ENCODE data around the gene CENPN. TPM values are rescaled to one million over a fixed set of nuclear protein-coding genes. Genes with fewer than 3 reads are reported as not detected.

The CENPN gene
- total and polyA plus RNA-seq, 2 of the 8 experiments (the other 6 are each of a cell fraction or from before 2014, with no cell fraction given): 32.8 to 67.0 TPM

DNA sequence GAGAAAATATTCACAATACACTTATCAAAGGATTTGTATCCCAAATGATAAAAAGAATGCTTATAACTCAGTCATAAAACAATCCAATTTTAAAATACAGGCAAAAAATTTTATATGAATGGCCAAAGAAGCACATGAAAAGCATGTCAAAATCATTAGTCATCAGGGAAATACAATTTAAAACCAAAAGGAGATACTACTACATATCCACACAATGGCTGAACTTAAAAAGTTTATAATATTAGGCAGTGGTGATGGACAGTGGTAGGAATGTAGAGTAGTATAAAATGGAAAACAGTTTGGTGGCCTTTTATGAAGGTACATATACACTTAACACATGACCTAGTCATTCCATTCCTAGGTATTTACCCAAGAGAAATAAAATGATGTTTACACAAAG lies 12.6 kb upstream of the CENPN start:
- H3K9ac ChIP-seq (replicated peaks in 1 of 4; ENCODE audit: extremely low read depth in 1 of 4, low read depth in 3 of 4, low read length in 3 of 4): no peak overlapping the region
- H3K27ac ChIP-seq (ENCODE audit: low read depth, low read length): no peak overlapping the region
- POLR2A ChIA-PET (ENCODE audit: partially characterized antibody): interaction anchor here (1.5 kb wide), 1 partner anchor 41 kb away, joined by 3 read pairs; the partner anchor contains the start of gene ATMIN
- TF ChIP-seq, protein P1, sequence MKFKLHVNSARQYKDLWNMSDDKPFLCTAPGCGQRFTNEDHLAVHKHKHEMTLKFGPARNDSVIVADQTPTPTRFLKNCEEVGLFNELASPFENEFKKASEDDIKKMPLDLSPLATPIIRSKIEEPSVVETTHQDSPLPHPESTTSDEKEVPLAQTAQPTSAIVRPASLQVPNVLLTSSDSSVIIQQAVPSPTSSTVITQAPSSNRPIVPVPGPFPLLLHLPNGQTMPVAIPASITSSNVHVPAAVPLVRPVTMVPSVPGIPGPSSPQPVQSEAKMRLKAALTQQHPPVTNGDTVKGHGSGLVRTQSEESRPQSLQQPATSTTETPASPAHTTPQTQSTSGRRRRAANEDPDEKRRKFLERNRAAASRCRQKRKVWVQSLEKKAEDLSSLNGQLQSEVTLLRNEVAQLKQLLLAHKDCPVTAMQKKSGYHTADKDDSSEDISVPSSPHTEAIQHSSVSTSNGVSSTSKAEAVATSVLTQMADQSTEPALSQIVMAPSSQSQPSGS (IDR thresholded peaks at IDR 0.05; ENCODE audit: low read length): no peak
- no peak for TF ChIP-seq SIN3A (conservative IDR thresholded peaks at IDR 0.05 in 1 of 2, IDR thresholded peaks at IDR 0.05 in 1 of 2; ENCODE audit: low read depth in 1 of 2, low read length in 2 of 2)
- TF ChIP-seq YY1 (IDR thresholded peaks at IDR 0.05; ENCODE audit: low read depth, low read length): no peak
- no peak for TF ChIP-seq CHD1 (IDR thresholded peaks at IDR 0.05; ENCODE audit: low read depth, low read length)
- TF ChIP-seq PHF8 (conservative IDR thresholded peaks at IDR 0.05; ENCODE audit: low read depth, low read length): no peak
- TF ChIP-seq, protein P2, sequence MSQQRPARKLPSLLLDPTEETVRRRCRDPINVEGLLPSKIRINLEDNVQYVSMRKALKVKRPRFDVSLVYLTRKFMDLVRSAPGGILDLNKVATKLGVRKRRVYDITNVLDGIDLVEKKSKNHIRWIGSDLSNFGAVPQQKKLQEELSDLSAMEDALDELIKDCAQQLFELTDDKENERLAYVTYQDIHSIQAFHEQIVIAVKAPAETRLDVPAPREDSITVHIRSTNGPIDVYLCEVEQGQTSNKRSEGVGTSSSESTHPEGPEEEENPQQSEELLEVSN (IDR thresholded peaks at IDR 0.05): no peak
- no peak for TF ChIP-seq EZH2 (IDR thresholded peaks at IDR 0.05; ENCODE audit: low read depth, low read length, severe bottlenecking)
- TF ChIP-seq NRF1 (IDR thresholded peaks at IDR 0.05; ENCODE audit: low read depth, low read length): no peak
- TF ChIP-seq SUZ12 (IDR thresholded peaks at IDR 0.05; ENCODE audit: low read length): no peak
- TF ChIP-seq, protein P3, sequence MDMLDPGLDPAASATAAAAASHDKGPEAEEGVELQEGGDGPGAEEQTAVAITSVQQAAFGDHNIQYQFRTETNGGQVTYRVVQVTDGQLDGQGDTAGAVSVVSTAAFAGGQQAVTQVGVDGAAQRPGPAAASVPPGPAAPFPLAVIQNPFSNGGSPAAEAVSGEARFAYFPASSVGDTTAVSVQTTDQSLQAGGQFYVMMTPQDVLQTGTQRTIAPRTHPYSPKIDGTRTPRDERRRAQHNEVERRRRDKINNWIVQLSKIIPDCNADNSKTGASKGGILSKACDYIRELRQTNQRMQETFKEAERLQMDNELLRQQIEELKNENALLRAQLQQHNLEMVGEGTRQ (IDR thresholded peaks at IDR 0.05; ENCODE audit: low read length): no peak
- TF ChIP-seq RFX5 (IDR thresholded peaks at IDR 0.05; ENCODE audit: borderline replicate concordance, low read depth, low read length): no peak

More for the DNA sequence above, 12.6 kb upstream of the CENPN start:
- H3K4me1 ChIP-seq (replicated peaks in 1 of 4; ENCODE audit: control insufficient read depth in 3 of 4, insufficient read depth in 4 of 4, low read length in 3 of 4): no peaks in the 10 kb centered on the region
- peaks cover 4 to 7% of the 10 kb centered on the region in 2 experiments for H4K20me1 ChIP-seq (replicated peaks in 1 of 2; ENCODE audit: control insufficient read depth in 1 of 2, insufficient read depth in 2 of 2, low read length in 2 of 2)
- H3K56ac ChIP-seq (replicated peaks; ENCODE audit: insufficient read length, low read depth, low read length): no peak overlapping the region
- H4K91ac ChIP-seq (replicated peaks; ENCODE audit: insufficient read length, low read length): no peak overlapping the region
- no peak overlapping the region for H2AFZ ChIP-seq (ENCODE audit: low read length)
- H2BK20ac ChIP-seq (ENCODE audit: low read length): no peak overlapping the region
- no peak overlapping the region for H3K4me2 ChIP-seq (ENCODE audit: insufficient read depth in 1 of 2, low read depth in 2 of 2, low read length in 2 of 2)
- no peak overlapping the region for H2AK5ac ChIP-seq (ENCODE audit: low read depth, low read length)
- no peak overlapping the region for H3K14ac ChIP-seq (ENCODE audit: insufficient read length)
- H3K4ac ChIP-seq (replicated peaks; ENCODE audit: insufficient read length, low read depth, low read length): no peak overlapping the region
- no peak overlapping the region for H2BK5ac ChIP-seq (ENCODE audit: low read depth, low read length)
- no peak overlapping the region for H4K5ac ChIP-seq (ENCODE audit: insufficient read length, low read depth, low read length)
- no peak overlapping the region for H3K18ac ChIP-seq (ENCODE audit: extremely low read depth, low read length)
- CTCF ChIA-PET (ENCODE audit: partially characterized antibody): interaction anchor here (0.8 to 10.6 kb wide), 2 partner anchors 8 to 20 kb away, joined by 3 to 83 read pairs; no protein-coding TSS in a partner anchor
- H2BK12ac ChIP-seq (ENCODE audit: low read depth, low read length): no peak overlapping the region
- H4K8ac ChIP-seq (ENCODE audit: extremely low read depth, insufficient read depth, low read length): no peak overlapping the region
- H3K79me1 ChIP-seq (ENCODE audit: low read depth, low read length): peaks cover 2% of the 10 kb centered on the region; the same call in 1 of the 2 replicates
- H3K4me3 ChIP-seq (ENCODE audit: extremely low read depth in 1 of 4, insufficient read depth in 2 of 4, low read depth in 3 of 4, low read length in 4 of 4): no peak overlapping the region
- H3K9me3 ChIP-seq (ENCODE audit: insufficient read depth in 2 of 2, low read depth in 1 of 2, low read length in 1 of 2): no peaks in the 10 kb centered on the region
- H2BK120ac ChIP-seq (replicated peaks; ENCODE audit: low read depth, low read length): no peak overlapping the region
- FAIRE-seq (no peak), DNase-seq (ENCODE audit: low read depth in 1 of 2, low spot score in 2 of 2) (no peak)
- H3K23me2 ChIP-seq (ENCODE audit: low read depth, low read length): no peaks in the 10 kb centered on the region
- peaks cover 0 to 48% of the 10 kb centered on the region in 2 experiments; a peak in 2 of 4 replicates for H3K79me2 ChIP-seq (ENCODE audit: control insufficient read depth in 1 of 2, insufficient read depth in 2 of 2, low read length in 2 of 2)
- H3K23ac ChIP-seq (ENCODE audit: insufficient read length): no peak overlapping the region
- no peaks in the 10 kb centered on the region; a peak in 2 of 7 replicates for H3K27me3 ChIP-seq (replicated peaks in 1 of 4; ENCODE audit: control insufficient read depth in 3 of 4, extremely low read depth in 1 of 4, insufficient read depth in 3 of 4, low read length in 3 of 4)
- no peak overlapping the region for H2BK15ac ChIP-seq (ENCODE audit: low read length)
- H3K36me3 ChIP-seq (ENCODE audit: control insufficient read depth in 2 of 4, insufficient read depth in 4 of 4, low read length in 3 of 4): no peaks in the 10 kb centered on the region
